Kidney epithelial cell (primary cell): Measurements from ENCODE around the gene ZNF536. TPM values are rescaled to one million over a fixed set of nuclear protein-coding genes. Genes with fewer than 3 reads are reported as not detected.
"Not testable (repeated sequence)": the region's sequence is repeated elsewhere in the genome, so short reads cannot be mapped to it uniquely, and the experiment has no call there.

Experiments
- DNase-seq: peaks from one replicate; pipeline ENCODE4 v3.0.0-alpha.2; 2010; ENCODE audit warnings: low read depth
- H3K27me3 ChIP-seq: 2 replicates; pipeline ENCODE4 v1.6.0; 2011; ENCODE audit warnings: low read length; ENCODE audit not compliant: control insufficient read depth, insufficient read depth
- H3K36me3 ChIP-seq: 2 replicates; pipeline ENCODE4 v1.5.1; 2011; ENCODE audit warnings: low read length; ENCODE audit not compliant: control insufficient read depth, insufficient read depth
- H3K4me3 ChIP-seq: 2 replicates; pipeline ENCODE4 v1.5.1; 2011; ENCODE audit warnings: low read depth, mild to moderate bottlenecking, control low read depth, low read length
- total RNA-seq: library from RNA; depleted of rRNA; stranded (reverse); fragments of >200 nt; gene quantifications from 2 replicates; pipeline ENCODE4 v1.2.3, GENCODE V29; 2015
- TF ChIP-seq, protein P1 (sequence below): IDR thresholded peaks from 2 replicates; pipeline ENCODE4 v1.5.1; 2011; ENCODE audit warnings: mild to moderate bottlenecking, moderate library complexity, low read length, control low read depth, inconsistent platforms; ENCODE audit not compliant: insufficient read depth, poor library complexity, severe bottlenecking

Gene ZNF536
- total RNA-seq, 1 donor from 2014 or later, result 0.13 TPM

DNA sequence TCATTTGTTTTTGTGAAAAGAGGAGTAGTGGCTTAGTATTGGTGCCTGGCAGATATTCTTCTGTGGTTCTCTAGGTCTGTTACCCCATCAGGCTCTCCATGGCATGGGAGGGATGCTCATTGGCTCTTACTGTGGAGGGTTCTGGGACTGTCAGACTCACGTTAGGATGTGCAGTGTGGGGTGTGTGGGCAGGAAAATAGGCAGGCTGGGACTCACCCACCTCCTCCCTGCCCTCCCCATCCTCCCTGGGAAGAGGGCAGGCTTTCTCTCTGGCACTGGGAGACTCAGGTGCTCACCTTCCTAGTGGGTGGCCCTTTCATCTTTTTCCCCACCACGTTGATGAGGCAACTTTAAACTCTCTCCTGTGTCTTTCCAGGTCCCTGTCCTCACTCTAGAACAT is 44.2 kb downstream of the ZNF536 start:
- Histone ChIP-seq H3K27me3 (no peaks in the 10 kb centered on the region), H3K4me3 (no peak overlapping the region), H3K36me3 (no peaks in the 10 kb centered on the region)
- DNase-seq, result no peak
- TF ChIP-seq, protein P1, sequence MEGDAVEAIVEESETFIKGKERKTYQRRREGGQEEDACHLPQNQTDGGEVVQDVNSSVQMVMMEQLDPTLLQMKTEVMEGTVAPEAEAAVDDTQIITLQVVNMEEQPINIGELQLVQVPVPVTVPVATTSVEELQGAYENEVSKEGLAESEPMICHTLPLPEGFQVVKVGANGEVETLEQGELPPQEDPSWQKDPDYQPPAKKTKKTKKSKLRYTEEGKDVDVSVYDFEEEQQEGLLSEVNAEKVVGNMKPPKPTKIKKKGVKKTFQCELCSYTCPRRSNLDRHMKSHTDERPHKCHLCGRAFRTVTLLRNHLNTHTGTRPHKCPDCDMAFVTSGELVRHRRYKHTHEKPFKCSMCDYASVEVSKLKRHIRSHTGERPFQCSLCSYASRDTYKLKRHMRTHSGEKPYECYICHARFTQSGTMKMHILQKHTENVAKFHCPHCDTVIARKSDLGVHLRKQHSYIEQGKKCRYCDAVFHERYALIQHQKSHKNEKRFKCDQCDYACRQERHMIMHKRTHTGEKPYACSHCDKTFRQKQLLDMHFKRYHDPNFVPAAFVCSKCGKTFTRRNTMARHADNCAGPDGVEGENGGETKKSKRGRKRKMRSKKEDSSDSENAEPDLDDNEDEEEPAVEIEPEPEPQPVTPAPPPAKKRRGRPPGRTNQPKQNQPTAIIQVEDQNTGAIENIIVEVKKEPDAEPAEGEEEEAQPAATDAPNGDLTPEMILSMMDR, result no peak

DNA sequence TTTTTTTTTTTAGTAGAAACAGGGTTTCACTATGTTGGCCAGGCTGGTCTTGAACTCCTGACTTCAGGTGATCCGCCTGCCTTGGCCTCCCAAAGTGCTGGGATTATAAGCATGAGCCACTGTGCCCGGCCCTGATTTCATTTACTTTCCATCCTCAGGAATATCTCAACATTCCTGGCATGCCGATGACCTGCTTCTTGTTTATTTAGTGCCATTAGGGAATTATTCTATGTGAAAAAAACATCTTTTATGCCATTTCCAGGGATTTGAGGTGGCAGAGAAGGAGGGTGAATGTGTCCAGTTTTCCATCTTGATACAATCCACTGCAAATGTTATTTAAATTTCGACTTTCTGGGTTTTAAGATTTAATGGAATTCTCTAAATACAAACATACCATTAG is 45.0 kb downstream of the ZNF536 start:
- H3K4me3 ChIP-seq, H3K27me3 ChIP-seq, DNase-seq, H3K36me3 ChIP-seq: not testable (repeated sequence)

GRCh38 chr19:30419568-30420180 is 47.5 kb downstream of the ZNF536 start:
- TF ChIP-seq, protein P1, result no peak
- Histone ChIP-seq H3K27me3 (no peaks in the 10 kb centered on the region), H3K4me3 (no peak overlapping the region), H3K36me3 (no peaks in the 10 kb centered on the region)
- no peak for DNase-seq

- Histone ChIP-seq H3K36me3 (no peaks in the 10 kb centered on the region), H3K27me3 (no peaks in the 10 kb centered on the region), H3K4me3 (no peak overlapping the region)
- TF ChIP-seq, protein P1, result no peak
- no peak for DNase-seq
Observed at GRCh38 chr19:30420316-30420715, 48.1 kb downstream of the ZNF536 start.

DNA sequence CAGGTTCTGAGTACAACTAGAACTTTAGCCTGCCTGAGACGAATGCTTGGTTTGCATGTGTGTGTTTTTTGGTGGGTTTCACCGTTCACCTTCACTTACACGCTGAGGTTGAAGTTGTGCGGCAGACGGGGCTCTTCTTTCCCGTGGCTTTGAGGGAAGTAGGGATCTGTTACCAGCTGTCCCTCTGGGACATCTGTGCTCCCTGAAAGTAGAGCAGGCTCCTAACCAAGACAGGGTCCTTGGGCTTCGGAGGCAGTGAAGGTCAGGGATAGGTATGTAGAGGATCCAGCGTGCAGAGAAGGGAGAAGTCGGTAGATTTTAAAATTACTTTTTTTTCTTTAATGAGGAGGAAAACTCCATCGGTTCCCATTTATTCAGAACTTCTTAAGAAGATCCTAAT is 48.7 kb downstream of the ZNF536 start:
- TF ChIP-seq, protein P1, result no peak
- Histone ChIP-seq H3K4me3 (no peak overlapping the region), H3K27me3 (no peaks in the 10 kb centered on the region), H3K36me3 (no peaks in the 10 kb centered on the region)
- DNase-seq, result no peak

DNA sequence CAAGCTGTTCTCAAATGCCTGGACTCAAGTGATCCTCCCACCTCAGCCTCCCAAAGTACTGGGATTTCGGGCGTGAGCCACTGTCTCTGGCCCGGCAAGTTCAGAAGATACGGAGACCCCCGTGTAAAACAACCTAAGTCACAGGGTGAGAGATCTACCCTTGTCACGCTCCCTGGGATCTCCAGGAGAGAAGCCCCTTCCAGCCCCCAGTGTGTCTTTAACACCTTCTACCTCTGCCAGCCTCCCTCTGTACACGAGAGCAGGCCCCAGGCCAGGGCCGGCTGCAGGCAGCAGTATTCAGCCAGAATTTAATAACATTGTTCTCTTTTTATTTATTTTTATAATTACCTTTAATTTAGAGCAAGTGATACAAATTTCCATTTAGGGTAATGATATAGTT is 49.4 kb downstream of the ZNF536 start:
- no peaks in the 10 kb centered on the region for H3K27me3 ChIP-seq
- DNase-seq, result no peak
- no peak overlapping the region for H3K4me3 ChIP-seq
- TF ChIP-seq, protein P1, result no peak
- H3K36me3 ChIP-seq, result no peaks in the 10 kb centered on the region
